Adrenal gland (tissue), 12 donors: ENCODE results near the gene ATP6V1F. TPM values are rescaled to one million over a fixed set of nuclear protein-coding genes. Genes with fewer than 3 reads are reported as not detected.

Source experiments
- DNase-seq, 7 donors: peaks; one replicate each; pipeline ENCODE4 v3.0.0-alpha.2; 2019 to 2020
- H3K27ac ChIP-seq, 5 donors: fragments of 200-600 bp; sonication (generic) in 4 of 5; 1 replicate in 3 of 5; 2 replicates in 2 of 5; pipeline versions ENCODE4 v1.5.1 to v1.8.0; 2016 to 2020; ENCODE audit warnings: mild to moderate bottlenecking in 1 of 5
- H3K27me3 ChIP-seq: fragments of 200-600 bp; 2 replicates; pipeline ENCODE4 v1.8.0; 2021
- H3K36me3 ChIP-seq, 2 donors: fragments of 200-600 bp; replicated peaks in 1 of 2; 1 replicate in 1 of 2; 2 replicates in 1 of 2; pipeline versions ENCODE4 v1.5.1 to v1.8.0; 2018 to 2022
- H3K4me1 ChIP-seq, 2 donors: fragments of 200-600 bp; replicated peaks in 1 of 2; 1 replicate in 1 of 2; 2 replicates in 1 of 2; pipeline versions ENCODE4 v1.5.1 to v1.8.0; 2018 to 2021
- H3K4me3 ChIP-seq, 4 donors: fragments of 200-600 bp; sonication (generic) in 3 of 4; one replicate each; pipeline ENCODE4 v1.5.1; 2016 to 2018
- H3K9me3 ChIP-seq, 3 donors: fragments of 200-600 bp; sonication (generic) in 1 of 3; replicated peaks in 1 of 3; 1 replicate in 2 of 3; 2 replicates in 1 of 3; pipeline versions ENCODE4 v1.5.1 to v1.8.0; 2016 to 2021
- CTCF ChIP-seq, 6 experiments: fragments of 450-650 bp in 4 of 6; fragments of 200-600 bp in 2 of 6; sonication (generic) in 1 of 6; IDR thresholded peaks; 1 replicate in 5 of 6; 2 replicates in 1 of 6; pipeline versions ENCODE4 v1.5.1 to v1.8.0; 2016 to 2021; ENCODE audit warnings: antibody characterized with exemption in 6 of 6, mild to moderate bottlenecking in 2 of 6, moderate library complexity in 1 of 6
- POLR2A ChIP-seq, 2 donors: fragments of 450-650 bp; IDR thresholded peaks; one replicate each; pipeline ENCODE4 v1.6.1; 2017; ENCODE audit warnings: antibody characterized with exemption in 2 of 2, mild to moderate bottlenecking in 2 of 2, moderate library complexity in 1 of 2
- WGBS, 4 donors: extraction: QIAGEN DNeasy Blood & Tissue Kit in 2 of 4; methylation state at CpG; one replicate each; pipeline versions ENCODE4 v1.1.5 to v1.1.7; 2013 to 2017; 5-methylcytosine and 5-hydroxymethylcytosine counted together
- intact Hi-C, 2 donors: fragments of 100-400 bp; cut with DNase I; formaldehyde crosslinking; loops; one replicate each; pipeline versions ENCODE4 v1.14.1 to v1.15.0; 2022 to 2023
- polyA plus RNA-seq, 3 donors: library from polyadenylated mRNA; stranded (reverse); fragments of 200-250 nt in 2 of 3; fragments of 350-450 nt in 1 of 3; fragmentation: Illumina TruSeq in 1 of 3; extraction: RNeasy Lipid Tissue Mini Kit (QIAGEN cat#74804) in 1 of 3; gene quantifications; one replicate each; pipeline ENCODE4 v1.2.3, GENCODE V29; 2013 to 2014
- total RNA-seq, 9 donors: library from RNA; depleted of rRNA in 4 of 9; stranded (reverse); fragments of >200 nt in 4 of 9; fragments of 120-200 nt in 1 of 9; fragmentation: NEBNext Ultra II Directional in 1 of 9; extraction: Animal tissue kit (Norgen Biotek cat#: 25700) in 1 of 9; gene quantifications; one replicate each; pipeline versions ENCODE4 v1.1.0 to v1.2.4, GENCODE V29; 2013 to 2023
- donor health status: healthy with polysubstance abuse.
- donor health status: Bipolar disorder and iron deficiency.
- donor health status: DM: yes; HTN: yes; CAD: no.
- donor health status: DM: no; HTN: no; CAD: no.
- donor health status: DM: no; HTN: no; CAD: no.
- donor health status: DM: yes; HTN: yes; CAD: no.

Gene ATP6V1F
- total and polyA plus RNA-seq, 12 donors = 94.6 to 334 (median 183) TPM

GRCh38 chr7:128873234-128873633, 10.6 kb downstream of the ATP6V1F start:
- WGBS, 4 donors = 72 to 87% (median 81%) methylated on average over 6 to 9 of the region's 9 CpGs
- intact Hi-C loops = no loop called here
- DNase-seq = no peak
- H3K4me3 ChIP-seq = no peak overlapping the region
- H3K4me1 ChIP-seq = peaks cover 14 to 16% of the 10 kb centered on the region in 2 donors
- H3K27me3 ChIP-seq = peaks cover 5% of the 10 kb centered on the region
- TF ChIP-seq CTCF (IDR thresholded peaks at IDR 0.05) = no peak
- TF ChIP-seq POLR2A (IDR thresholded peaks at IDR 0.05) = no peak
- no peak overlapping the region for H3K27ac ChIP-seq
- H3K36me3 ChIP-seq = no peaks in the 10 kb centered on the region
- no peaks in the 10 kb centered on the region for H3K9me3 ChIP-seq

- Histone ChIP-seq H3K27me3 (peaks cover 5% of the 10 kb centered on the region), H3K27ac (no peak overlapping the region), H3K4me3 (no peak overlapping the region), H3K9me3 (no peaks in the 10 kb centered on the region), H3K4me1 (peaks cover 7 to 8% of the 10 kb centered on the region in 2 donors), H3K36me3 (no peaks in the 10 kb centered on the region)
- 72 to 75% (median 73%) methylated on average over 12 to 22 of the region's 22 CpGs for WGBS, 4 donors
- TF ChIP-seq CTCF (IDR thresholded peaks at IDR 0.05) (no peak), POLR2A (IDR thresholded peaks at IDR 0.05) (no peak)
- intact Hi-C loops = no loop called here
- no peak for DNase-seq
These were observed 11.7 kb downstream of the ATP6V1F start for GRCh38 chr7:128874140-128875031.

- no peaks in the 10 kb centered on the region for H3K36me3 ChIP-seq
- no peaks in the 10 kb centered on the region for H3K27me3 ChIP-seq
- no peaks in the 10 kb centered on the region for H3K4me1 ChIP-seq
- H3K9me3 ChIP-seq = no peaks in the 10 kb centered on the region
- TF ChIP-seq CTCF (IDR thresholded peaks at IDR 0.05) = no peak
- TF ChIP-seq POLR2A (IDR thresholded peaks at IDR 0.05) = no peak
- WGBS, 4 donors = 55 to 79% (median 72%) methylated on average over 8 of the region's 8 CpGs
- H3K27ac ChIP-seq = no peak overlapping the region
- H3K4me3 ChIP-seq = no peak overlapping the region
- DNase-seq = no peak
- intact Hi-C loops = no loop called here
These were observed 12.9 kb downstream of the ATP6V1F start for GRCh38 chr7:128875523-128875948.

- no peaks in the 10 kb centered on the region for H3K27me3 ChIP-seq
- no peaks in the 10 kb centered on the region for H3K36me3 ChIP-seq
- intact Hi-C loops = no loop called here
- H3K27ac ChIP-seq = no peak overlapping the region
- TF ChIP-seq CTCF (IDR thresholded peaks at IDR 0.05) = no peak
- no peak for TF ChIP-seq POLR2A (IDR thresholded peaks at IDR 0.05)
- no peak for DNase-seq
- WGBS, 4 donors = 57 to 78% (median 66%) methylated on average over 3 of the region's 3 CpGs
- no peak overlapping the region for H3K4me3 ChIP-seq
- H3K4me1 ChIP-seq = no peaks in the 10 kb centered on the region
- no peaks in the 10 kb centered on the region for H3K9me3 ChIP-seq
These were observed 13.5 kb downstream of the ATP6V1F start for GRCh38 chr7:128876127-128876526.
